Hepatocyte (in vitro differentiated cells): ENCODE results near the gene KLF1. TPM values are rescaled to one million over a fixed set of nuclear protein-coding genes. Genes with fewer than 3 reads are reported as not detected.

ENCODE experiments used
- DNase-seq: peaks from one replicate; pipeline ENCODE4 v3.0.0-alpha.2; 2016; ENCODE audit warnings: low spot score
- H2AFZ ChIP-seq: fragments of 200-600 bp; sonication (generic); 2 replicates; pipeline ENCODE4 v1.6.0; 2016; ENCODE audit warnings: antibody characterized with exemption, mild to moderate bottlenecking
- H3K27ac ChIP-seq: fragments of 200-600 bp; sonication (generic); 2 replicates; pipeline ENCODE4 v1.5.1; 2016; ENCODE audit warnings: mild to moderate bottlenecking
- H3K27me3 ChIP-seq: fragments of 200-600 bp; sonication (generic); 2 replicates; pipeline ENCODE4 v1.6.1; 2016
- H3K36me3 ChIP-seq: fragments of 200-600 bp; sonication (generic); replicated peaks from 2 replicates; pipeline ENCODE4 v1.5.1; 2016; ENCODE audit warnings: low read depth; ENCODE audit not compliant: insufficient read depth
- H3K4me1 ChIP-seq: fragments of 200-600 bp; sonication (generic); 2 replicates; pipeline ENCODE4 v1.5.1; 2016; ENCODE audit warnings: mild to moderate bottlenecking, moderate library complexity; ENCODE audit not compliant: insufficient read depth
- H3K4me2 ChIP-seq: fragments of 200-600 bp; sonication (generic); 2 replicates; pipeline ENCODE4 v1.6.0; 2016
- H3K4me3 ChIP-seq: fragments of 200-600 bp; sonication (generic); 2 replicates; pipeline ENCODE4 v1.5.1; 2016; ENCODE audit warnings: mild to moderate bottlenecking
- H3K79me2 ChIP-seq: fragments of 200-600 bp; sonication (generic); 2 replicates; pipeline ENCODE4 v1.6.0; 2017; ENCODE audit warnings: mild to moderate bottlenecking
- H3K9me2 ChIP-seq: fragments of 200-600 bp; sonication (generic); replicated peaks from 2 replicates; pipeline ENCODE4 v1.6.0; 2017; ENCODE audit warnings: mild to moderate bottlenecking; ENCODE audit not compliant: insufficient read depth
- H3K9me3 ChIP-seq: fragments of 200-600 bp; sonication (generic); 2 replicates; pipeline ENCODE4 v1.5.1; 2016; ENCODE audit warnings: low read depth, mild to moderate bottlenecking
- H4K20me1 ChIP-seq: fragments of 200-600 bp; sonication (generic); 2 replicates; pipeline ENCODE4 v1.6.0; 2016; ENCODE audit warnings: mild to moderate bottlenecking; ENCODE audit not compliant: insufficient read depth, poor library complexity, severe bottlenecking
- EZH2 ChIP-seq: fragments of 200-600 bp; sonication (generic); IDR thresholded peaks from 2 replicates; pipeline ENCODE4 v1.6.1; 2016; ENCODE audit warnings: antibody characterized with exemption, mild to moderate bottlenecking, borderline replicate concordance
- EZH2phosphoT487 ChIP-seq: fragments of 200-600 bp; sonication (generic); IDR thresholded peaks from one replicate; pipeline ENCODE4 v1.6.1; 2018; ENCODE audit warnings: antibody characterized with exemption, mild to moderate bottlenecking, low read depth, moderate library complexity; ENCODE audit not compliant: unreplicated experiment, severe bottlenecking
- WGBS: methylation state at CpG from one replicate; pipeline ENCODE4 v1.1.6; 2016; ENCODE audit warnings: low lambda C conversion rate; ENCODE audit errors: missing lambda C conversion rate; 5-methylcytosine and 5-hydroxymethylcytosine counted together
- polyA plus RNA-seq: library from polyadenylated mRNA; unstranded; fragments of >200 nt; fragmentation: Nextera tagmentation; extraction: Ambion mirVana; gene quantifications from 2 replicates; pipeline ENCODE4 v1.2.1, GENCODE V29; 2016
- total RNA-seq: library from RNA; depleted of rRNA; stranded (reverse); fragments of >200 nt; gene quantifications from 2 replicates; pipeline ENCODE4 v1.2.3, GENCODE V29; 2014
- TF ChIP-seq, protein P1 (sequence below): fragments of 200-600 bp; sonication (generic); IDR thresholded peaks from 2 replicates; pipeline ENCODE4 v1.5.1; 2016; ENCODE audit warnings: antibody characterized with exemption, mild to moderate bottlenecking; ENCODE audit not compliant: poor library complexity

Gene KLF1
- 0.37 TPM in 1 of 2 replicates, not detected in the other for total RNA-seq
- polyA plus RNA-seq, result not detected in 2 replicates

DNA sequence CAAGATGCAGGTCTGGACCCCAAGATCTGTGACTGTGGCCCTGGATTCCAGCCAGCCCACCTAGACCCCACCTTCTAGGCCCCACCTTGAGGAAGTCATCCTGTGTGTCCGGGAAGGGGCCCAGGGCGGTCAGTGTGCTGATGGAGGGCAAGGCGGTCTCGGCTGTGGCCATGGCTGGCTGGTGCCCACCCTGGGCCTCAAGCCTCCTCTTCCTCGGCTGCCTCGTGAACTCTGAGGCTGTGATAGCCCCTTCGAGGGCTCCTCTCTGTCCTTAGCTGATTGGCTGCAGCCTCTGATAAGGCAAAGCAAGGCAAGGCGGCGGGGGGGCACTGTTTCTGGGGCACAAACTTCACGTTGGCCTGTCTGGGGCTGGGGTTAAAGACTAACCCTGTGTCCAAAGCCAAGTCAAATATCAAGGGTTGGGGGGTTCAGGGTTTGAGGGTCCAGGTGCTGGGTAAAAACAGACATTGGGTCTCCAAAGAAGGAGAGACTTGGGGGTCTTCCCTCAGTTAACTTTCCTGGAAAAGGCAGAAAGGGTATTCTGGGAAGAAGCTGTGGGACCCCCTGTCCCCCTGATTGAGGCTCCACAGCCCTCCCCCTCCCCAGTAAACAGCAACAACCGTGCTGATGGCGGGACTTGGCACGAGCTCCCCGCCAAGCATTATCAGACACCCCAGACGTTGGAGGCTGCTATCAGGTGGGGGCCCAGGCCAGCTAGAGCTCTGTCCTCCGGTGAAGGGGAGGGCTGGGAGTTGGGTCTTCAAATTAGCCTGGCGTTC is at the start of gene KLF1:
TSS of gene KLF1 (minus strand) at position 233 of the 779 bp plus-strand sequence. CDS start at position 172, 61 bp downstream.
- H3K9me3 ChIP-seq, result no peaks in the 10 kb centered on the region
- 77% methylated on average over 17 of the region's 17 CpGs for WGBS
- DNase-seq, result no peak
- no peaks in the 10 kb centered on the region for H3K36me3 ChIP-seq
- H3K4me2 ChIP-seq, result peak within 1 kb of the TSS; percentile 92
- no peaks in the 10 kb centered on the region for H4K20me1 ChIP-seq
- no peak for TF ChIP-seq EZH2
- TF ChIP-seq EZH2phosphoT487, result no peak
- peak within 1 kb of the TSS; percentile 56 for H2AFZ ChIP-seq
- H3K27me3 ChIP-seq, result peaks cover 34% of the 10 kb centered on the region
- H3K9me2 ChIP-seq, result no peaks in the 10 kb centered on the region
- peaks cover 8% of the 10 kb centered on the region for H3K79me2 ChIP-seq
- H3K4me1 ChIP-seq, result peaks cover 5% of the 10 kb centered on the region
- H3K4me3 ChIP-seq, result no peak within 1 kb of the TSS
- H3K27ac ChIP-seq, result no peak within 1 kb of the TSS

DNA sequence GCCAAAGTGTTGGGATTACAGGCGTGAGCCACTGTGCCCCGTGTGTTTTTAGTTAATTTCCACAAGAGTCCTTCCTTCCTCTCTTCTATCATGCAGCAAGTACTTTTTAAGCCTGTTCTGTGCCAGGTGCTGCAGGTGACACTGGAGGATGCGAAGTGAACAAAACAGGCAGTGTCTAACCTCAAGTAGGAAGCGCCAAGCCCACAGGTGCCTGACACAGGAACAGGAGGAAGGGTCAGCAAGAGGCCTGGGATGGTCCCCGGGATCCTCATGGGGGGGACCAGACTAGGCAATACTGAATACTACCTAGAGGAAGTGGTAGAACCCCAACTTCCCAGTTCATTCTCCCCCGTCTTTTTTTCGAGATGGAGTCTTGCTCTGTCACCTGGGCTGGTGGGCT is 49.6 kb upstream of the KLF1 start:
- Histone ChIP-seq H3K79me2 (peaks cover 50% of the 10 kb centered on the region), H3K36me3 (no peaks in the 10 kb centered on the region), H2AFZ (no peak overlapping the region), H3K4me3 (no peak overlapping the region), H3K4me2 (no peak overlapping the region), H4K20me1 (peaks cover 28% of the 10 kb centered on the region), H3K27ac (no peak overlapping the region), H3K9me3 (no peaks in the 10 kb centered on the region), H3K4me1 (peaks cover 23% of the 10 kb centered on the region), H3K9me2 (no peaks in the 10 kb centered on the region), H3K27me3 (no peaks in the 10 kb centered on the region)
- no peak for DNase-seq
- WGBS, result 92% methylated on average over 7 of the region's 7 CpGs
- TF ChIP-seq, protein P1, sequence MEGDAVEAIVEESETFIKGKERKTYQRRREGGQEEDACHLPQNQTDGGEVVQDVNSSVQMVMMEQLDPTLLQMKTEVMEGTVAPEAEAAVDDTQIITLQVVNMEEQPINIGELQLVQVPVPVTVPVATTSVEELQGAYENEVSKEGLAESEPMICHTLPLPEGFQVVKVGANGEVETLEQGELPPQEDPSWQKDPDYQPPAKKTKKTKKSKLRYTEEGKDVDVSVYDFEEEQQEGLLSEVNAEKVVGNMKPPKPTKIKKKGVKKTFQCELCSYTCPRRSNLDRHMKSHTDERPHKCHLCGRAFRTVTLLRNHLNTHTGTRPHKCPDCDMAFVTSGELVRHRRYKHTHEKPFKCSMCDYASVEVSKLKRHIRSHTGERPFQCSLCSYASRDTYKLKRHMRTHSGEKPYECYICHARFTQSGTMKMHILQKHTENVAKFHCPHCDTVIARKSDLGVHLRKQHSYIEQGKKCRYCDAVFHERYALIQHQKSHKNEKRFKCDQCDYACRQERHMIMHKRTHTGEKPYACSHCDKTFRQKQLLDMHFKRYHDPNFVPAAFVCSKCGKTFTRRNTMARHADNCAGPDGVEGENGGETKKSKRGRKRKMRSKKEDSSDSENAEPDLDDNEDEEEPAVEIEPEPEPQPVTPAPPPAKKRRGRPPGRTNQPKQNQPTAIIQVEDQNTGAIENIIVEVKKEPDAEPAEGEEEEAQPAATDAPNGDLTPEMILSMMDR, result no peak
- TF ChIP-seq EZH2phosphoT487, result no peak
- TF ChIP-seq EZH2, result no peak

DNA sequence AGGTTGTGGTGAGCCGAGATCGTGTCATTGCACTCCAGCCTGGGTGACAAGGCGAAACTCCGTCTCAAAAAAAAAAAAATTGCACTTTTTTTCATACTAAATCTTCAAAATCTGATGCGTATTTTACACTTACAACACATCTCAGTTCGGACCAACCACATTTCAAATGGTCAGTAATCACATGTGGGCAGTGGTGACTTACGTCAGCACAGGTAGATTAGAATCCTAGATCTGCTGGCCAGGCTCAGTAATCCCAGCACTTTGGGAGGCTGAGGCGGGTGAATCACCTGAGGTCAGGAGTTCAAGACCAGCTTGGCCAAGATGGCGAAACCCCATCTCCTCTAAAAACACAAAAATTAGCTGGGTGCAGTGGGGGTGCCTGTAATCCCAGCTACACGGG is 48.1 kb upstream of the KLF1 start:
- TF ChIP-seq EZH2phosphoT487 (no peak), EZH2 (no peak)
- TF ChIP-seq, protein P1, result no peak
- Histone ChIP-seq H3K27me3 (no peaks in the 10 kb centered on the region), H4K20me1 (peaks cover 15% of the 10 kb centered on the region), H3K9me3 (no peaks in the 10 kb centered on the region), H3K4me3 (no peak overlapping the region), H3K4me1 (peaks cover 11% of the 10 kb centered on the region), H2AFZ (no peak overlapping the region), H3K27ac (no peak overlapping the region), H3K4me2 (no peak overlapping the region), H3K36me3 (no peaks in the 10 kb centered on the region), H3K9me2 (no peaks in the 10 kb centered on the region), H3K79me2 (peaks cover 43% of the 10 kb centered on the region)
- DNase-seq, result no peak
- 95% methylated on average over 10 of the region's 10 CpGs for WGBS
